GM12878 (cell line): Measurements from ENCODE around the gene PGAP6.

Experiments
- CREB1 ChIP-seq: IDR thresholded peaks from 2 replicates; pipeline ENCODE4 v1.6.1; 2012; ENCODE audit warnings: low read depth, mild to moderate bottlenecking, inconsistent platforms
- CTCF ChIP-seq, 3 experiments: IDR thresholded peaks in 2 of 3; conservative IDR thresholded peaks in 1 of 3; 2 replicates each; pipeline ENCODE4 v1.5.1; 2011; ENCODE audit warnings: low read depth in 3 of 3, low read length in 3 of 3, mild to moderate bottlenecking in 3 of 3, control low read depth in 2 of 3, moderate library complexity in 2 of 3, inconsistent platforms in 1 of 3, mixed read lengths in 1 of 3; ENCODE audit not compliant: control insufficient read depth in 2 of 3, insufficient read depth in 1 of 3; ENCODE audit errors: extremely low read depth in 1 of 3
- DPF2 ChIP-seq: fragments of 450-650 bp; IDR thresholded peaks from 2 replicates; pipeline ENCODE4 v1.6.1; 2017; ENCODE audit warnings: mild to moderate bottlenecking
- POLR2A ChIP-seq: IDR thresholded peaks from 2 replicates; pipeline ENCODE4 v1.6.1; 2011; ENCODE audit warnings: low read depth, mild to moderate bottlenecking, low read length
- RAD21 ChIP-seq: IDR thresholded peaks from 2 replicates; pipeline ENCODE4 v1.6.1; 2011; ENCODE audit warnings: mild to moderate bottlenecking, low read depth, low read length, moderate library complexity; ENCODE audit not compliant: insufficient read depth
- SP1 ChIP-seq: IDR thresholded peaks from one replicate; pipeline ENCODE4 v1.6.1; 2011; ENCODE audit warnings: low read depth, low read length
- TCF7 ChIP-seq: IDR thresholded peaks from 2 replicates; pipeline ENCODE4 v1.6.1; 2014; ENCODE audit warnings: antibody characterized with exemption, borderline replicate concordance

GRCh38 chr16:374616-374926 lies 7.2 kb downstream of the PGAP6 start:
- TF ChIP-seq RAD21: no peak
- no peak for TF ChIP-seq CTCF (IDR thresholded peaks at IDR 0.05 in 2 of 3, conservative IDR thresholded peaks at IDR 0.05 in 1 of 3; ENCODE audit: control insufficient read depth in 2 of 3, extremely low read depth in 1 of 3, insufficient read depth in 1 of 3, low read depth in 3 of 3, low read length in 3 of 3)
- TF ChIP-seq POLR2A: no peak
- TF ChIP-seq CREB1: no peak
- no peak for TF ChIP-seq SP1
- TF ChIP-seq DPF2: no peak
- no peak for TF ChIP-seq TCF7
